H9 (cell line): Measurements from ENCODE around the gene BPGM. TPM values are rescaled to one million over a fixed set of nuclear protein-coding genes. Genes with fewer than 3 reads are reported as not detected.

Experiments used
- DNase-seq: peaks from one replicate; pipeline ENCODE4 v3.0.0-alpha.2; 2017
- H2AFZ ChIP-seq: one replicate; pipeline ENCODE4 v1.6.1; 2013; ENCODE audit warnings: mild to moderate bottlenecking, low read length, control low read depth, moderate library complexity
- H2AK5ac ChIP-seq: 2 replicates; pipeline ENCODE4 v1.6.1; 2013; ENCODE audit warnings: low read length, control low read depth, mixed read lengths; ENCODE audit not compliant: insufficient read length
- H2BK120ac ChIP-seq: one replicate; pipeline ENCODE4 v1.6.1; 2013; ENCODE audit warnings: low read depth, mild to moderate bottlenecking, low read length, control low read depth, inconsistent platforms; ENCODE audit not compliant: poor library complexity, severe bottlenecking
- H2BK12ac ChIP-seq: 2 replicates; pipeline ENCODE4 v1.6.1; 2013; ENCODE audit warnings: low read length, control low read depth, mixed read lengths, low read depth; ENCODE audit not compliant: insufficient read length
- H2BK15ac ChIP-seq: 2 replicates; pipeline ENCODE4 v1.6.1; 2013; ENCODE audit warnings: low read depth, low read length, control low read depth
- H2BK20ac ChIP-seq: one replicate; pipeline ENCODE4 v1.6.1; 2013; ENCODE audit warnings: low read depth, mild to moderate bottlenecking, low read length, control low read depth, inconsistent platforms; ENCODE audit not compliant: poor library complexity, severe bottlenecking
- H2BK5ac ChIP-seq: 2 replicates; pipeline ENCODE4 v1.6.1; 2013; ENCODE audit warnings: low read length, control low read depth, mixed read lengths; ENCODE audit not compliant: insufficient read length
- H3K14ac ChIP-seq: 2 replicates; pipeline ENCODE4 v1.6.1; 2013; ENCODE audit warnings: low read length, control low read depth; ENCODE audit not compliant: insufficient read depth
- H3K18ac ChIP-seq: 2 replicates; pipeline ENCODE4 v1.6.1; 2013; ENCODE audit warnings: low read depth, mild to moderate bottlenecking, mixed read lengths, low read length, control low read depth; ENCODE audit not compliant: insufficient read length
- H3K23ac ChIP-seq: 2 replicates; pipeline ENCODE4 v1.6.1; 2013; ENCODE audit warnings: low read length, control low read depth, mixed read lengths, low read depth; ENCODE audit not compliant: insufficient read length
- H3K23me2 ChIP-seq: 2 replicates; pipeline ENCODE4 v1.6.1; 2013; ENCODE audit warnings: low read depth, mild to moderate bottlenecking, mixed read lengths, low read length, control low read depth; ENCODE audit not compliant: insufficient read length, poor library complexity, severe bottlenecking
- H3K27ac ChIP-seq: 2 replicates; pipeline ENCODE4 v1.5.1; 2013; ENCODE audit warnings: low read length, control low read depth, mixed read lengths, low read depth; ENCODE audit not compliant: insufficient read length
- H3K27me3 ChIP-seq: 2 replicates; pipeline ENCODE4 v1.6.1; 2013; ENCODE audit warnings: low read length, control low read depth, inconsistent platforms; ENCODE audit not compliant: insufficient read depth
- H3K4ac ChIP-seq: 2 replicates; pipeline ENCODE4 v1.6.1; 2013; ENCODE audit warnings: low read depth, mild to moderate bottlenecking, control low read depth, inconsistent platforms, low read length, moderate library complexity
- H3K4me1 ChIP-seq: 2 replicates; pipeline ENCODE4 v1.6.1; 2013; ENCODE audit warnings: low read length, control low read depth, inconsistent platforms; ENCODE audit not compliant: insufficient read depth
- H3K4me2 ChIP-seq: 2 replicates; pipeline ENCODE4 v1.6.1; 2013; ENCODE audit warnings: low read length, control low read depth, mixed read lengths; ENCODE audit not compliant: insufficient read length, insufficient read depth
- H3K56ac ChIP-seq: 2 replicates; pipeline ENCODE4 v1.6.1; 2013; ENCODE audit warnings: low read depth, mild to moderate bottlenecking, mixed read lengths, low read length, control low read depth; ENCODE audit not compliant: insufficient read length
- H3K79me1 ChIP-seq: 2 replicates; pipeline ENCODE4 v1.6.1; 2013; ENCODE audit warnings: low read depth, mild to moderate bottlenecking, moderate library complexity, low read length, control low read depth, inconsistent platforms; ENCODE audit not compliant: insufficient read depth, poor library complexity, severe bottlenecking
- H3K79me2 ChIP-seq: 2 replicates; pipeline ENCODE4 v1.6.1; 2013; ENCODE audit warnings: low read length, control low read depth, inconsistent platforms; ENCODE audit not compliant: insufficient read depth
- H3K9ac ChIP-seq: 2 replicates; pipeline ENCODE4 v1.6.1; 2013; ENCODE audit warnings: low read length, control low read depth, mixed read lengths; ENCODE audit not compliant: insufficient read length; ENCODE audit errors: extremely low read depth
- H3K9me3 ChIP-seq: one replicate; pipeline ENCODE4 v1.6.1; 2013; ENCODE audit warnings: low read depth, low read length, inconsistent platforms; ENCODE audit not compliant: control insufficient read depth
- H3T11ph ChIP-seq: one replicate; pipeline ENCODE4 v1.6.1; 2013; ENCODE audit warnings: mild to moderate bottlenecking, low read length, control low read depth, inconsistent platforms
- H4K20me1 ChIP-seq: one replicate; pipeline ENCODE4 v1.6.1; 2013; ENCODE audit not compliant: control insufficient read depth, insufficient read length, insufficient read depth
- H4K5ac ChIP-seq: 2 replicates; pipeline ENCODE4 v1.6.1; 2013; ENCODE audit warnings: low read depth, mild to moderate bottlenecking, mixed read lengths, low read length, control low read depth; ENCODE audit not compliant: insufficient read length
- H4K8ac ChIP-seq: replicated peaks from 2 replicates; pipeline ENCODE4 v1.6.1; 2013; ENCODE audit warnings: low read length, control low read depth, mixed read lengths, low read depth; ENCODE audit not compliant: insufficient read length
- H4K91ac ChIP-seq: 2 replicates; pipeline ENCODE4 v1.6.1; 2013; ENCODE audit warnings: low read depth, mild to moderate bottlenecking, moderate library complexity, mixed read lengths, low read length, control low read depth; ENCODE audit not compliant: insufficient read length
- H3K27ac Mint-ChIP-seq, 3 experiments: 2 replicates in 2 of 3; 3 replicates in 1 of 3; pipeline ENCODE4 v1.8.0; 2020 to 2021; ENCODE audit warnings: mixed read lengths in 3 of 3, mild to moderate bottlenecking in 1 of 3, moderate library complexity in 1 of 3
- H3K27me3 Mint-ChIP-seq: 2 replicates; pipeline ENCODE4 v1.8.0; 2021; ENCODE audit warnings: low read depth, mild to moderate bottlenecking, moderate library complexity, mixed read lengths
- H3K36me3 Mint-ChIP-seq, 3 experiments: 2 replicates in 2 of 3; 3 replicates in 1 of 3; pipeline ENCODE4 v1.8.0; 2020 to 2021; ENCODE audit warnings: low read depth in 3 of 3, mixed read lengths in 3 of 3; ENCODE audit not compliant: insufficient read depth in 1 of 3
- H3K4me1 Mint-ChIP-seq, 2 experiments: 2 replicates each; pipeline ENCODE4 v1.8.0; 2020; ENCODE audit warnings: mixed read lengths in 2 of 2
- H3K4me3 Mint-ChIP-seq, 2 experiments: 2 replicates in 1 of 2; 3 replicates in 1 of 2; pipeline ENCODE4 v1.8.0; 2020 to 2021; ENCODE audit warnings: mild to moderate bottlenecking in 2 of 2, mixed read lengths in 2 of 2, moderate library complexity in 1 of 2
- H3K9me3 Mint-ChIP-seq, 2 experiments: 2 replicates in 1 of 2; 3 replicates in 1 of 2; pipeline ENCODE4 v1.8.0; 2020; ENCODE audit warnings: mild to moderate bottlenecking in 2 of 2, mixed read lengths in 2 of 2, moderate library complexity in 1 of 2
- CTCF ChIP-seq: fragments of 200-600 bp; sonication (generic); conservative IDR thresholded peaks from 3 replicates; pipeline ENCODE4 v1.8.0; 2021; ENCODE audit warnings: antibody characterized with exemption, mild to moderate bottlenecking
- WGBS: extraction: QIAGEN DNeasy Blood & Tissue Kit; methylation state at CpG from one replicate; pipeline ENCODE4 v1.1.7; 2013; ENCODE audit warnings: missing lambda C conversion rate, low lambda C conversion rate, mixed read lengths; ENCODE audit not compliant: insufficient read length; ENCODE audit errors: extremely low coverage; 5-methylcytosine and 5-hydroxymethylcytosine counted together
- total RNA-seq: library from RNA; stranded (reverse); gene quantifications from 2 replicates; pipeline ENCODE4 v1.2.1, GENCODE V29; 2021

BPGM gene
- total RNA-seq, 1 experiment from 2014 or later = 14.4 TPM

GRCh38 chr7:134694767-134695166 is 48.1 kb downstream of the BPGM start:
- H3T11ph ChIP-seq = no peak overlapping the region
- H3K9me3 Mint-ChIP-seq = no peaks in the 10 kb centered on the region
- no peaks in the 10 kb centered on the region for H3K4me1 ChIP-seq
- H3K14ac ChIP-seq = no peak overlapping the region
- H3K4me1 Mint-ChIP-seq = peaks cover 19 to 20% of the 10 kb centered on the region in 2 experiments
- no peak overlapping the region for H2BK120ac ChIP-seq
- H3K36me3 Mint-ChIP-seq = no peaks in the 10 kb centered on the region
- H2BK12ac ChIP-seq = no peak overlapping the region
- TF ChIP-seq CTCF = no peak
- H3K23me2 ChIP-seq = no peaks in the 10 kb centered on the region
- H3K4ac ChIP-seq = no peak overlapping the region
- H2BK5ac ChIP-seq = no peak overlapping the region
- no peak overlapping the region; a peak in 1 of 7 replicates for H3K27ac Mint-ChIP-seq
- H3K18ac ChIP-seq = no peak overlapping the region
- no CpG with 5 or more reads among the region's 2 CpGs for WGBS
- no peak for DNase-seq
- H3K4me2 ChIP-seq = no peak overlapping the region
- H3K27me3 ChIP-seq = no peaks in the 10 kb centered on the region
- no peaks in the 10 kb centered on the region for H3K79me2 ChIP-seq
- no peak overlapping the region for H3K23ac ChIP-seq
- H4K8ac ChIP-seq = no peak overlapping the region
- H3K9ac ChIP-seq = no peak overlapping the region
- no peaks in the 10 kb centered on the region for H3K9me3 ChIP-seq
- no peaks in the 10 kb centered on the region for H4K20me1 ChIP-seq
- H4K5ac ChIP-seq = no peak overlapping the region
- no peak overlapping the region for H3K56ac ChIP-seq
- H2BK20ac ChIP-seq = no peak overlapping the region
- no peak overlapping the region for H2BK15ac ChIP-seq
- no peaks in the 10 kb centered on the region for H3K79me1 ChIP-seq
- H2AK5ac ChIP-seq = no peak overlapping the region
- no peak overlapping the region for H3K27ac ChIP-seq
- no peak overlapping the region for H3K4me3 Mint-ChIP-seq
- H3K27me3 Mint-ChIP-seq = no peaks in the 10 kb centered on the region
- no peak overlapping the region for H4K91ac ChIP-seq
- H2AFZ ChIP-seq = no peak overlapping the region
